ENCODE results near the gene ADIG. TPM values are rescaled to one million over a fixed set of nuclear protein-coding genes. Genes with fewer than 3 reads are reported as not detected.

The ADIG gene
- total and polyA plus RNA-seq, 8 donors: not detected

GRCh38 chr20:38603286-38603685 is 22.3 kb downstream of the ADIG start:
- Histone ChIP-seq H3K4me3 (no peak overlapping the region), H3K27ac (no peak overlapping the region), H3K27me3 (peaks cover 0 to 60% (median 20%) of the 10 kb centered on the region in 3 donors), H3K36me3 (no peaks in the 10 kb centered on the region), H3K4me1 (peaks cover 5 to 17% (median 10%) of the 10 kb centered on the region in 4 donors), H3K9me3 (no peaks in the 10 kb centered on the region)
- DNase-seq: no peak
- 76 to 87% (median 82%) methylated on average over 3 of the region's 3 CpGs for WGBS, 5 donors
- intact Hi-C loops (cut with DNase I; ENCODE audit: low total_unique reads): no loop called here
- TF ChIP-seq POLR2AphosphoS5 (IDR thresholded peaks at IDR 0.05) (no peak), POLR2A (IDR thresholded peaks at IDR 0.05) (no peak), EP300 (IDR thresholded peaks at IDR 0.05) (no peak), CTCF (IDR thresholded peaks at IDR 0.05) (no peak)

- TF ChIP-seq POLR2A (IDR thresholded peaks at IDR 0.05) (no peak), CTCF (IDR thresholded peaks at IDR 0.05) (no peak), POLR2AphosphoS5 (IDR thresholded peaks at IDR 0.05) (no peak), EP300 (IDR thresholded peaks at IDR 0.05) (no peak)
- peaks cover 0 to 13% (median 10%) of the 10 kb centered on the region in 4 donors for H3K4me1 ChIP-seq
- no peaks in the 10 kb centered on the region for H3K36me3 ChIP-seq
- no peak overlapping the region for H3K27ac ChIP-seq
- no peak overlapping the region for H3K4me3 ChIP-seq
- DNase-seq: peak; percentile 27 to 69
- intact Hi-C loops (cut with DNase I; ENCODE audit: low total_unique reads): no loop called here
- H3K9me3 ChIP-seq: no peaks in the 10 kb centered on the region
- 14 to 37% (median 24%) methylated on average over 4 of the region's 4 CpGs for WGBS, 5 donors
- H3K27me3 ChIP-seq: peaks cover 0 to 55% (median 20%) of the 10 kb centered on the region in 3 donors
Observed at GRCh38 chr20:38604873-38605303, 23.9 kb downstream of the ADIG start.

DNA sequence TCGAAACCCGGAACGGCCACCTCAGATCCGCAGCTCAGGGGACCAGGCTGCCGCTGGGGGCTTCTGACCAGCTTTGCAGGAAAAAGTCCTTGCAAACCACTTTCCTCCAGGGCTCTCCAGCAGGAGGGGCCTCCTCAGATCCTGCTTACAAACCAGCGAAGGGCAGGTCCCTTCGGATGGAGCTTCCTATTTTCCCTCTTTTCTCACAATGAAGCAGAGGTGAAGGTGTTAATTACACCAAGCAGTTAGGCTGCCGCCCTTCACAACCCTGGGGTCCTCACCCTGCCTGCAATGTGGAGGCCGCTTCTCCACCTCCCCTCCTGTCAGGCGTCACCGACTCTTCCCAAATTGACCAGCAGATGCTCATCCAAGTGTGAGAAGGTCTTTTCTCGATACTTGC is 26.4 kb downstream of the ADIG start:
- WGBS, 5 donors: 43 to 73% (median 50%) methylated on average over 12 of the region's 12 CpGs
- no peak for TF ChIP-seq EP300 (IDR thresholded peaks at IDR 0.05)
- no peak for TF ChIP-seq POLR2A (IDR thresholded peaks at IDR 0.05)
- no peak for TF ChIP-seq CTCF (IDR thresholded peaks at IDR 0.05)
- no peak for TF ChIP-seq POLR2AphosphoS5 (IDR thresholded peaks at IDR 0.05)
- Histone ChIP-seq H3K9me3 (no peaks in the 10 kb centered on the region), H3K36me3 (no peaks in the 10 kb centered on the region), H3K4me3 (no peak overlapping the region), H3K27me3 (peaks cover 0 to 32% (median 3%) of the 10 kb centered on the region in 3 donors), H3K4me1 (no peaks in the 10 kb centered on the region), H3K27ac (no peak overlapping the region)
- DNase-seq: no peak
- intact Hi-C loops (cut with DNase I; ENCODE audit: low total_unique reads): no loop called here

- Histone ChIP-seq H3K36me3 (no peaks in the 10 kb centered on the region), H3K27ac (no peak overlapping the region), H3K4me3 (no peak overlapping the region), H3K4me1 (no peaks in the 10 kb centered on the region), H3K9me3 (no peaks in the 10 kb centered on the region), H3K27me3 (peaks cover 0 to 23% (median 0%) of the 10 kb centered on the region in 3 donors)
- TF ChIP-seq EP300 (IDR thresholded peaks at IDR 0.05) (no peak), POLR2A (IDR thresholded peaks at IDR 0.05) (no peak), CTCF (IDR thresholded peaks at IDR 0.05) (no peak), POLR2AphosphoS5 (IDR thresholded peaks at IDR 0.05) (no peak)
- no peak for DNase-seq
- WGBS, 5 donors: 78 to 84% (median 83%) methylated on average over 4 of the region's 4 CpGs
- intact Hi-C loops (cut with DNase I; ENCODE audit: low total_unique reads): no loop called here
Observed at GRCh38 chr20:38608188-38608587, 27.2 kb downstream of the ADIG start.

Measured in stomach (tissue), 9 donors.